ENCODE results near the gene DNAJC4. TPM values are rescaled to one million over a fixed set of nuclear protein-coding genes. Genes with fewer than 3 reads are reported as not detected.

The DNAJC4 gene, protein sequence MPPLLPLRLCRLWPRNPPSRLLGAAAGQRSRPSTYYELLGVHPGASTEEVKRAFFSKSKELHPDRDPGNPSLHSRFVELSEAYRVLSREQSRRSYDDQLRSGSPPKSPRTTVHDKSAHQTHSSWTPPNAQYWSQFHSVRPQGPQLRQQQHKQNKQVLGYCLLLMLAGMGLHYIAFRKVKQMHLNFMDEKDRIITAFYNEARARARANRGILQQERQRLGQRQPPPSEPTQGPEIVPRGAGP
- total RNA-seq: 10 to 100 TPM; 43.6 to 57.6 (median 50.7) TPM
- long read RNA-seq, donor 1, partial matches to known transcripts: 61 of 91 reads
- long read RNA-seq, donor 1, other reads (novel, unspliced or antisense): 29 of 91 reads
- long read RNA-seq, donor 2, partial matches to known transcripts: 16 of 32 reads
- long read RNA-seq, donor 2, other reads (novel, unspliced or antisense): 16 of 32 reads

DNA sequence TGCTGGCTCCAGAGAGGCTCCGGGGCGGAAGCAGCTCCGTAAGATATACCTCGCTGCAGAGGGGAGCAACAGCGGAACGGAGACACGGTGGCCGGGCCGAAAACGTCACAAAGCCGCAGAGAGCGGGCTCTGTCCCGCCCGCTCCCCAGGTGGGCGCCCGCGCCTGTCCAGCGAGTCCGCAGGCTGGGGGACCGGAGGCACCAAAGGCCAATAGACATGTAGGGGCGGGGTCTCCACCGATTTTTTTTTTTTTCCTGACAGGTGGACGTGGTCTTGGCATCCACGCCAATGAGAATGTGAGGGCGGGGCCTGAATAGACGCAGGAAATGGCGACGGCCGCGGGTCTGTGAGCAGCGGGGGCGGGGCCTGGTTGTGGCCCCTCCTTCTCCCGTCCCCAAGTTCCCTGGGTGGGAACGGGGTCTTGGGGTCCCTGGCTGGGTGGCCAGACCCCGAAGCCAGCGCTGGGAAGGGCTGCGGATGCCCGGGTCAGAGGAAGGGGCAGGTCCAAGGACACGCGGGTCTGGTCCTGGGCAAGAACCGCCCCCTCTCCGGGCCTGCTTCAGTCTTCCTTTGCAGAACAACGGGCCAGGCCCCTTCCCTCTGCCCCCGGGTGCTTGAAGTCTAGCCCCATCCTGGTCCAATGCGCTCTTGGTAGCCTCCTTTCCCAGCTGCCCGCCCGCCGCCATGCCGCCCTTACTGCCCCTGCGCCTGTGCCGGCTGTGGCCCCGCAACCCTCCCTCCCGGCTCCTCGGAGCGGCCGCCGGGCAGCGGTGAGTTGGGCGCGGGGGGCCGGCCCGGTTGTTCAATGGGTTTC lies at the start of gene DNAJC4:
Gene DNAJC4, plus strand, starts transcription at position 378 of the 814 bp plus-strand sequence. Its CDS starts 307 bp downstream, at position 685.
- peak; percentile 94 to 98 (median 96) for DNase-seq
- TF ChIP-seq CTCF (IDR thresholded peaks at IDR 0.05): no peak
- Histone ChIP-seq H3K36me3 (ENCODE audit: low read depth) (no peaks in the 10 kb centered on the region), H3K4me3 (peak within 1 kb of the TSS; percentile 74), H3K4me1 (ENCODE audit: low read depth) (peaks cover 42% of the 10 kb centered on the region), H3K9me3 (no peaks in the 10 kb centered on the region)
- intact Hi-C loops (cut with DNase I, micrococcal nuclease): no loop called here
- ATAC-seq: peak; percentile 67

- intact Hi-C loops (cut with DNase I, micrococcal nuclease): loop anchor here in 1 of 2 donors (10.0 kb wide), 1 partner anchor 64 kb away; the partner anchor contains the start of genes FKBP2 and PPP1R14B
- H3K4me3 ChIP-seq: no peak overlapping the region
- H3K4me1 ChIP-seq (ENCODE audit: low read depth): peaks cover 25% of the 10 kb centered on the region
- no peaks in the 10 kb centered on the region for H3K9me3 ChIP-seq
- no peak for ATAC-seq
- H3K36me3 ChIP-seq (ENCODE audit: low read depth): peaks cover 3% of the 10 kb centered on the region
- no peak for TF ChIP-seq CTCF (IDR thresholded peaks at IDR 0.05)
- DNase-seq: no peak
These were observed 49.5 kb upstream of the DNAJC4 start for GRCh38 chr11:64180891-64181290.

GRCh38 chr11:64181506-64182411 lies 48.6 kb upstream of the DNAJC4 start:
- peaks cover 4% of the 10 kb centered on the region for H3K36me3 ChIP-seq (ENCODE audit: low read depth)
- no peak overlapping the region for H3K4me3 ChIP-seq
- ATAC-seq (peak; percentile 59), DNase-seq (peak; percentile 90 to 92 (median 92))
- intact Hi-C loops (cut with DNase I, micrococcal nuclease): loop anchor here in 1 of 2 donors (10.0 kb wide), 1 partner anchor 63 kb away; the partner anchor contains the start of genes FKBP2 and PPP1R14B
- peaks cover 25% of the 10 kb centered on the region for H3K4me1 ChIP-seq (ENCODE audit: low read depth)
- no peaks in the 10 kb centered on the region for H3K9me3 ChIP-seq
- TF ChIP-seq CTCF (IDR thresholded peaks at IDR 0.05): no peak

DNA sequence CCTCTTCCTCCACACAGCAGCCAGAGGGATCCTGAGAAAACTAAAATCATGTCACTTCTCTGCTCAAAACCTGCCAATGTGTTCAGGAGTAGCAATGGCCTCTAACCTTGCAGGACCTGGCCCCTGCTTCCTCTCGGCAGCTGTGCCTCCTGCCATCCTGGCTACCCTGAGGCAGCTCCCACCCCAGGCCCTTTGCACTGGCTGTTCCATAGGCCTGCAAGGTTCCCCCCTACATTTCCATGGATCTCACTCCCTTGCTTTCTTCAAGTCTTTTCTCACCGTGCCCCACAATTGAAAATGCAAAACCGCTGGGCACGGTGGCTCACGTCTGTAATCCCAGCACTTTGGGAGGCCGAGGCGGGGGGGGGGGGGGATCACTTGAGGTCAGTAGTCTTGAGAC lies 46.5 kb upstream of the DNAJC4 start:
- ATAC-seq: no peak
- intact Hi-C loops (cut with DNase I, micrococcal nuclease): loop anchor here in 1 of 2 donors (10.0 kb wide), 1 partner anchor 61 kb away; the partner anchor contains the start of genes FKBP2 and PPP1R14B

More for the DNA sequence above, 46.5 kb upstream of the DNAJC4 start:
- Histone ChIP-seq H3K36me3 (ENCODE audit: low read depth) (peaks cover 4% of the 10 kb centered on the region), H3K9me3 (no peaks in the 10 kb centered on the region), H3K4me3 (no peak overlapping the region), H3K4me1 (ENCODE audit: low read depth) (peaks cover 25% of the 10 kb centered on the region)
- no peak for TF ChIP-seq CTCF (IDR thresholded peaks at IDR 0.05)
- no peak for DNase-seq
